Measurements from ENCODE around the gene PALMD. TPM values are rescaled to one million over a fixed set of nuclear protein-coding genes. Genes with fewer than 3 reads are reported as not detected.

PALMD gene
- polyA plus RNA-seq, 1 donor from 2014 or later: not detected

DNA sequence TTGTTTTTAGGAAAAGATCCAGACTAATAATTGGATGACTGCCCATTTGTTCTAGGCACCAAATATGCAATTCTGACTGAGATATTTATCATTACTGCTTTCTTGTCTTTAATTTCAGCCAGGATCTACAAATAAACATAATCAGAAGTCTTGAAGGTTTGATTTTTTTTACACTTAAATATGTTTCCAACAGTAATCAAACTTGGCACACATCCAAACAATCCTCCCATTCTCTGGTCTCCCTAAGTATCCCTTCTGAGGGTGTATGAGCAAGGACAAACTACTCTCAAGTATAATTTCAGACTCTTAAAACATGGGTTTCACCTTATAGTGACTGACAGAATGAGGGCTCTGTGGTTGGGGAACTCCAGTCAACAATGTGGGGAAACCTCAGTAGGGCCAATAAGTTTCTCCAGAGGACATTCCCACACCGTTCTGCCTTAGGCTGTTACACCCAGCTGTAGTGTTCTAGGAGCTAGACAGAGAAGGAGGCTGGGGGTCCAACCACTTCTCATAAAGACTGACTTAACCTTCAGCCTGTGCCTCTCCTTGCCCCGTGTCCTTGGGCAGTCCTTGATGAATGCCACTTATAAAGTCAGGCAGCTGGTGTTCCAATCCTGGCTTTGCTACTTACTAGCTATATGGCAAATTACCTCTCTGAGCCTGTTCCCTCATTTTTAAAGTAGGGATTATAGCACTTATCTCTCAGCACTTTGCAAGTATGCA, 1.5 kb upstream of the PALMD start:
- no peaks in the 10 kb centered on the region for H3K4me1 Mint-ChIP-seq
- no peak overlapping the region for H3K27ac Mint-ChIP-seq
- no peak overlapping the region for H3K4me3 Mint-ChIP-seq
- no peaks in the 10 kb centered on the region for H3K36me3 Mint-ChIP-seq
- peaks cover 13% of the 10 kb centered on the region for H3K27me3 Mint-ChIP-seq
- no peaks in the 10 kb centered on the region for H3K9me3 Mint-ChIP-seq

DNA sequence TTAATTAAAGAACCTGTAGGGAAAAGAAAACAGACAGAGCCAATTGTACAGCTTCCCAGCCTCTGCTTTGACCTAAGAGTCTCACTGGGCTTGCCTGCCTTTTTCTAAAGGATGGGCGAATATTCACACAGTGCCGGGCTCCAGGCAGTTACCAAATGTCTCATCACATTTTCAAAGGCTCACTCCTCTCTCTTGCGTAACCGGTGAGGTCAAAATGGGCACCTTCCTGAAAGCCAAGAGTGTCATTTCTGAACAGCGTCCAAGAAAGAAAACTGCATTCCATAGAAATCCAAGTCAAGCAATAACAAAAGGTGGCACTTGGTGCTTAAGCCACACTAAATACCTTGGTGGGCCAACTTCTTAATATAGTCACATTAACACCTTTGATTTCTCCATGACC, 710 bp upstream of the PALMD start:
- Mint-ChIP-seq H3K36me3 (no peaks in the 10 kb centered on the region), H3K27ac (no peak overlapping the region), H3K4me3 (no peak overlapping the region), H3K27me3 (peaks cover 13% of the 10 kb centered on the region), H3K9me3 (no peaks in the 10 kb centered on the region), H3K4me1 (peaks cover 0 to under 1% (median 0%) of the 10 kb centered on the region in 3 donors)

DNA sequence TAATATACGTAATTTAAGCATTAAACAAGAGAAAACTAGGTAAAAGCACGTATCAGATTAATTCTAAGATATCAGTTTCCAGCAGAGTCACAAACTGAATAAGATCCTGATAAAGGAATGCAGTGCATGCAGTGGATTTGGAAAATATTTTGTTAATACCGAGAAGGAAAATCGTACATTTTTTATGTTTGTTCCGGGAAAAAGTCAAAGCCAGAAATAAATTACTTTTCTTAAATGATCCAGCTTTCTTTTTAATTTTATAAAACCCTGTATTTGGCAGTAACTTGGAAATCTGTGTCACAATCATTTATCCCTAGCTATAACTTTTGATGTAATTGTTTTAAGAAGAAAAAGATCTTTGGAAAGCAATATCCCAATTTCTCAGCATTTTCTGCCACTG, 955 bp downstream of the PALMD start:
- H3K9me3 Mint-ChIP-seq: no peaks in the 10 kb centered on the region
- H3K27ac Mint-ChIP-seq: no peak overlapping the region
- H3K27me3 Mint-ChIP-seq: peaks cover 13% of the 10 kb centered on the region
- H3K36me3 Mint-ChIP-seq: no peaks in the 10 kb centered on the region
- no peak overlapping the region for H3K4me3 Mint-ChIP-seq
- H3K4me1 Mint-ChIP-seq: peaks cover 0 to 2% (median 0%) of the 10 kb centered on the region in 3 donors

DNA sequence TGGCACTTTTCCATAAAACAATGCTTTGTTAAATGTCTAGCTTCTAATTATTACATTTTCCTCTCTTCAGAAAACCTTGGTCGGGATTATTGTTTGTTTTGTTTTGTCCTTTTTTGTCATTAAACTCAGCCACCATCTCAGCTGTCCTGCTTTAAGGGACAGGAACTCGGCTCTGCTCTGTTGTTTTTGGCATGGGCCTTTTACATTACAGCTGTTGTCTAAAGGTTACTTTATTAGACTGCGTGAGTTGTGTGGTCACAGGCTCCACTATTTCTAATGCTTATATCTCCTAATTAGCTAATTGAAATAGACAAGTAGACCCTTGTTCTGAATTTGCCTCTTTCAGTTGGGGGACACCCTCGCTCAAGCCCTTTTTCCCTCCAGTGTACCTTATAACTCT, 1.6 kb downstream of the PALMD start:
- Mint-ChIP-seq H3K9me3 (no peaks in the 10 kb centered on the region), H3K36me3 (no peaks in the 10 kb centered on the region), H3K27me3 (peaks cover 13% of the 10 kb centered on the region), H3K27ac (no peak overlapping the region), H3K4me1 (peaks cover 0 to 2% (median 0%) of the 10 kb centered on the region in 3 donors), H3K4me3 (no peak overlapping the region)

DNA sequence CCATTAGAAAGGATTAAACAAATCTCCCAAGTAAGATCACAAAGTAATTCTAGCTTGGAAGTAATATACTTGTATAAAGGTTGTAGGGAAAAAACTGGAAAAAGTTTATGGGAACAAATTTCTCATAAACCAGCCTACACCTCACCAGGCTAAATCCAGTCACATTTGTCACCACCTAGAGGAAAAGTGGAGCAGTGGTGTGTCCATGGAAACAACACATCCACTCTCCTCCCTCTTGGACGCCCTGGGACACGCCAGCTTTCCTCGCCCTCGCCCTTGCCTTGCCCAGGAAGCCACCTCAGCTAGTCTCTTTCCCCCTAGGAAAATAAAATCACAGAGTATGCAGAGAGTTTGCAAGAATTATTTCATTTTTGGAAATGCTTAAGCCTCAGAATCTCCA, 2.2 kb downstream of the PALMD start:
- no peaks in the 10 kb centered on the region for H3K36me3 Mint-ChIP-seq
- H3K4me1 Mint-ChIP-seq: peaks cover 0 to 2% (median 2%) of the 10 kb centered on the region in 3 donors
- no peak overlapping the region for H3K27ac Mint-ChIP-seq
- peaks cover 15% of the 10 kb centered on the region for H3K27me3 Mint-ChIP-seq
- no peak overlapping the region for H3K4me3 Mint-ChIP-seq
- no peaks in the 10 kb centered on the region for H3K9me3 Mint-ChIP-seq

GRCh38 chr1:99650030-99650429, 4.1 kb downstream of the PALMD start:
- H3K27ac Mint-ChIP-seq: no peak overlapping the region

GRCh38 chr1:99650773-99651437, 5.0 kb downstream of the PALMD start:
- Mint-ChIP-seq H3K27ac (no peak overlapping the region), H3K27me3 (peaks cover 11% of the 10 kb centered on the region), H3K9me3 (peaks cover 0 to 2% (median 0%) of the 10 kb centered on the region in 3 donors), H3K36me3 (no peaks in the 10 kb centered on the region), H3K4me1 (peaks cover 0 to 2% (median 2%) of the 10 kb centered on the region in 3 donors), H3K4me3 (no peak overlapping the region)

More at GRCh38 chr1:99650030-99650429, 4.1 kb downstream of the PALMD start:
- Mint-ChIP-seq H3K9me3 (peaks cover 0 to 2% (median 0%) of the 10 kb centered on the region in 3 donors), H3K4me1 (peaks cover 0 to 2% (median 2%) of the 10 kb centered on the region in 3 donors), H3K4me3 (no peak overlapping the region), H3K27me3 (peaks cover 15% of the 10 kb centered on the region), H3K36me3 (no peaks in the 10 kb centered on the region)

GRCh38 chr1:99652881-99653281, 7.0 kb downstream of the PALMD start:
- no peaks in the 10 kb centered on the region for H3K36me3 Mint-ChIP-seq
- no peak overlapping the region for H3K4me3 Mint-ChIP-seq
- H3K27ac Mint-ChIP-seq: no peak overlapping the region
- peaks cover 0 to 2% (median 0%) of the 10 kb centered on the region in 3 donors for H3K9me3 Mint-ChIP-seq
- H3K4me1 Mint-ChIP-seq: peaks cover 0 to 2% (median 2%) of the 10 kb centered on the region in 3 donors
- peaks cover 5% of the 10 kb centered on the region for H3K27me3 Mint-ChIP-seq

DNA sequence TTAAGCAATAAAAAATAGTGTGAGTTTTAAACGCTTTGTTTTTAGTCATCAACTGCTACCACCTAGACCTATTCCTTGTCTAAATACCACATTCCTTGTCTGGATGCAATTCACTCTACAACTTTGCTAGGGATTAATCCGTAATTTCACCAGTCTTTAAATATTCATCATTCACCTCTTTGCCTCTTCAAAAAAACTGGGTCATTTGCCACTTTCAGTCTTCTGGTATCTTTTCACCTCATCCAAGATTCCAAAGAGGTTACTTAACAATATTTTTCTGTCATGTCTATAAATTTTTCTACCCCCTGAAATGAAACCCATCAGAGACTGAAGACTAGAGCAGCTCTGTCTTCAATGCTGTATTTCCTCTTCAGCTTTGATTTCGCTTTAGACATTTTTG, 9.5 kb downstream of the PALMD start:
- Mint-ChIP-seq H3K27ac (no peak overlapping the region), H3K4me3 (no peak overlapping the region), H3K9me3 (peaks cover 0 to 2% (median 0%) of the 10 kb centered on the region in 3 donors), H3K27me3 (peaks cover 4% of the 10 kb centered on the region), H3K36me3 (no peaks in the 10 kb centered on the region), H3K4me1 (peaks cover 0 to 3% (median 0%) of the 10 kb centered on the region in 3 donors)

- Mint-ChIP-seq H3K4me1 (peaks cover 0 to 3% (median 0%) of the 10 kb centered on the region in 3 donors), H3K4me3 (no peak overlapping the region), H3K27me3 (peaks cover 5% of the 10 kb centered on the region), H3K9me3 (peaks cover 0 to 2% (median 0%) of the 10 kb centered on the region in 3 donors), H3K36me3 (no peaks in the 10 kb centered on the region), H3K27ac (no peak overlapping the region)
Measured at GRCh38 chr1:99656701-99657100, 10.8 kb downstream of the PALMD start.

GRCh38 chr1:99657213-99658030, 11.5 kb downstream of the PALMD start:
- no peak overlapping the region for H3K4me3 Mint-ChIP-seq
- peaks cover 0 to 2% (median 0%) of the 10 kb centered on the region in 3 donors for H3K9me3 Mint-ChIP-seq
- H3K36me3 Mint-ChIP-seq: no peaks in the 10 kb centered on the region
- H3K27ac Mint-ChIP-seq: no peak overlapping the region
- H3K4me1 Mint-ChIP-seq: peaks cover 0 to 3% (median 0%) of the 10 kb centered on the region in 3 donors
- peaks cover 8% of the 10 kb centered on the region for H3K27me3 Mint-ChIP-seq

- H3K9me3 Mint-ChIP-seq: peaks cover 0 to 2% (median 0%) of the 10 kb centered on the region in 3 donors
- no peak overlapping the region for H3K4me3 Mint-ChIP-seq
- no peak overlapping the region for H3K27ac Mint-ChIP-seq
- H3K27me3 Mint-ChIP-seq: peaks cover 7% of the 10 kb centered on the region
- H3K4me1 Mint-ChIP-seq: peaks cover 0 to 2% (median 0%) of the 10 kb centered on the region in 3 donors
- H3K36me3 Mint-ChIP-seq: no peaks in the 10 kb centered on the region
Measured at GRCh38 chr1:99658031-99658290, 12.0 kb downstream of the PALMD start.

GRCh38 chr1:99659755-99660210, 13.9 kb downstream of the PALMD start:
- Mint-ChIP-seq H3K27me3 (peaks cover 6% of the 10 kb centered on the region), H3K4me1 (peaks cover 0 to 1% (median 0%) of the 10 kb centered on the region in 3 donors), H3K27ac (no peak overlapping the region), H3K9me3 (peaks cover 0 to 2% (median 0%) of the 10 kb centered on the region in 3 donors), H3K4me3 (no peak overlapping the region), H3K36me3 (no peaks in the 10 kb centered on the region)

DNA sequence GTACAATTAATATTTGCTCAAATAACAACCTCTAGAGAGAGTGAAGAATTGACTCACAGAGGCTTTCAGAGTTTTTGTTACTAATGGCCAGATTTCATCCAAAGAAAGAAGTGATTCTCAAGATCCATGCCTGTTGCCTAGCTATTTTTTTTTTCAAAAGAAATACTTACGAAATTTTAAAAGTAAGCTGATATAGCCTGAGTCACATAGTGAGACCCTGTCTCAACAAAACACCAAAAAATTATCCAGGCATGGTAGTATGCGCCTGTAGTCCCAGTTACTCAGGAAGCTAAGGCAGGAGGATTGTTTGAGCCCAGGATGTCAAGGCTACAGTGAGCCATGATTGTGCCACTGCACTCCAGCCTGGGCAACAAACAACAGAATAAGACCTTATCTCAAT, 14.6 kb downstream of the PALMD start:
- H3K27ac Mint-ChIP-seq: no peak overlapping the region

DNA sequence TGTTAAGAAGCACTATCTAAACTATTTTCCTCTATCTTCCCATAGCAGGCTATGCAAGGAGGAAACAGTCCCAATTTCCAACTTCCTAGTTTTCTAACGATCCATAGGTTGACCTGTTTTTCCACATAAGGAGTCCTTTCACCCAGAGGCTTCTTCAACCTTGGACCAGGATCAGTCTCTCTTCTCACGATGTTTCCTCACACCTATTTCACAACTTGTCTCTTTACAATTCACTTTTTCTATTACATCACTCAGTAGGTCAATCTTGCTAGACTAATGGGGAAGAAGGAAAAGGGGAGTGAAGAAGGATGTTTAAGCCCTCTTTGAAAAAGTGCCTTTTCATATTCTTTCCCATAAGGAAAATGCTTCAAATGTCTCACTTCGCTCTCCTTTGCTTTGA, 15.9 kb downstream of the PALMD start:
- Mint-ChIP-seq H3K4me1 (peaks cover 0 to 1% (median 0%) of the 10 kb centered on the region in 3 donors), H3K4me3 (no peak overlapping the region), H3K36me3 (no peaks in the 10 kb centered on the region), H3K27me3 (peaks cover 6% of the 10 kb centered on the region), H3K9me3 (peaks cover 0 to 2% (median 0%) of the 10 kb centered on the region in 3 donors), H3K27ac (no peak overlapping the region)

More for the DNA sequence above, 14.6 kb downstream of the PALMD start:
- Mint-ChIP-seq H3K27me3 (peaks cover 6% of the 10 kb centered on the region), H3K4me3 (no peak overlapping the region), H3K36me3 (no peaks in the 10 kb centered on the region), H3K9me3 (peaks cover 0 to 2% (median 0%) of the 10 kb centered on the region in 3 donors), H3K4me1 (peaks cover 0 to 1% (median 0%) of the 10 kb centered on the region in 3 donors)

Measured in IgD-negative memory B cell (primary cell).